Measurements from ENCODE around the gene APOBEC3A. TPM values are rescaled to one million over a fixed set of nuclear protein-coding genes. Genes with fewer than 3 reads are reported as not detected.

APOBEC3A gene
- total and polyA plus RNA-seq, 2 of the 13 experiments (the other 11 are each of a cell fraction or from before 2014, with no cell fraction given), result not detected

DNA sequence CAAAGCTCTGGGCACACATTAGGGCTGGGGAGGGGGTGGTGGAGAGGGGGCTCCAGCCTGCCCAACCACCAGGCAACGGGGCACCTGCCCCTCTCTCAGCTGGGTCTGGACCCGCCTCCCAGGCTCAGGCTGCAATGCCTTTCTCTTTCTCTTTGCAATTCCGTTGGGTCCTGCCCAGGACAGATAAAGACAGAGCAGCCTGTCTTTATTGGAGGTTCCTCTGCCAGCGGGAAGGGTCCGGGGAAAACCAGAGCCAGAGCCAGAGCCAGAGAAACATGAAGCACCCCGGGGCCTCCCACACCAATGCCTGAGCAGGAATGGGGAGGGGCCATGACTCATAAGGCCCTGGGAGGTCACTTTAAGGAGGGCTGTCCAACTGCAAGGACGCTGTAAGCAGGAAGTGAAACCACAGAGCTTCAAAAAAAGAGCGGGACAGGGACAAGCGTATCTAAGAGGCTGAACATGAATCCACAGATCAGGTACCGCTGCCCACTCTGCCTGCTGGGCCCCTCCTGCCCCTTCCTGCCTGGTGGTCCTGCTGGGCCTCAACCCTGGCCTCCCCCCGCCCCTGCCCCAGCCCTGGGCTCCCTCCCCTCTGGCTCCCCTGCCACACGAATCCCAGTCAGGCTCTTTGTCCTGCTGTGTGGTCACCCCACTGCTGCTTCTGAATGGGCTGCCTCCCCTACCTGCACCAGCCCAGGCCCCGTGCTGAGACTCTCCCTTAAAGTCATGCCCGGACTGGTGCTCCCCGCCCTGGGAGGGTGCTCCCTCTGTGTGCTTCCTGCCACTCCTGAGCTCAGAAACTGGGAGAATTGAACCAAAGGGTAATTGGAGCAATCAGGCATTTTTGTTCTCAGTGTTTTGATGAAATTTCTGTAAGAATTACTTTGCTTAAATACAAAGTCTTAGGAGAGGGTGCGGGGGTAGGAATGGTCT lies 24.9 kb downstream of the APOBEC3A start, which contains the start of gene APOBEC3B (continued):
- TF ChIP-seq JARID2 (CRISPR knock-in tag; IDR thresholded peaks at IDR 0.05; ENCODE audit: insufficient replicate concordance) (no peak), SMAD1 (CRISPR knock-in tag; IDR thresholded peaks at IDR 0.05; ENCODE audit: borderline replicate concordance, low read depth) (0 out of 2 replicates have a peak, but pooled peaks have one; percentile 62), ZNF629 (CRISPR knock-in tag; conservative IDR thresholded peaks at IDR 0.05) (no peak), MYC (CRISPR knock-in tag; IDR thresholded peaks at IDR 0.05; ENCODE audit: borderline replicate concordance) (no peak), CHCHD3 (CRISPR knock-in tag; IDR thresholded peaks at IDR 0.05) (no peak), MTF2 (CRISPR knock-in tag; IDR thresholded peaks at IDR 0.05; ENCODE audit: borderline replicate concordance) (0 out of 2 replicates have a peak, but pooled peaks have one; percentile 40), ATF7-NPFF (CRISPR knock-in tag; IDR thresholded peaks at IDR 0.05; ENCODE audit: low read depth) (0 out of 2 replicates have a peak, but pooled peaks have one; percentile 32), TOE1 (CRISPR knock-in tag; IDR thresholded peaks at IDR 0.05) (no peak), PCBP1 (IDR thresholded peaks at IDR 0.05; ENCODE audit: borderline replicate concordance, low read depth, low read length) (no peak), ZNF20 (CRISPR knock-in tag; IDR thresholded peaks at IDR 0.05) (no peak), PCBP2 (optimal IDR thresholded peaks at IDR 0.05; ENCODE audit: low read depth, low read length, poor library complexity, severe bottlenecking) (no peak), KDM6A (CRISPR knock-in tag; IDR thresholded peaks at IDR 0.05; ENCODE audit: low read depth) (no peak), ZNF556 (CRISPR knock-in tag; IDR thresholded peaks at IDR 0.05; ENCODE audit: borderline replicate concordance) (peak; percentile 51; the same call in 1 of the 2 replicates), SMARCC2 (IDR thresholded peaks at IDR 0.05) (no peak), GATAD1 (CRISPR knock-in tag; IDR thresholded peaks at IDR 0.05) (peak; percentile 54; the same call in 1 of the 2 replicates)
- TF ChIP-seq, protein P1, sequence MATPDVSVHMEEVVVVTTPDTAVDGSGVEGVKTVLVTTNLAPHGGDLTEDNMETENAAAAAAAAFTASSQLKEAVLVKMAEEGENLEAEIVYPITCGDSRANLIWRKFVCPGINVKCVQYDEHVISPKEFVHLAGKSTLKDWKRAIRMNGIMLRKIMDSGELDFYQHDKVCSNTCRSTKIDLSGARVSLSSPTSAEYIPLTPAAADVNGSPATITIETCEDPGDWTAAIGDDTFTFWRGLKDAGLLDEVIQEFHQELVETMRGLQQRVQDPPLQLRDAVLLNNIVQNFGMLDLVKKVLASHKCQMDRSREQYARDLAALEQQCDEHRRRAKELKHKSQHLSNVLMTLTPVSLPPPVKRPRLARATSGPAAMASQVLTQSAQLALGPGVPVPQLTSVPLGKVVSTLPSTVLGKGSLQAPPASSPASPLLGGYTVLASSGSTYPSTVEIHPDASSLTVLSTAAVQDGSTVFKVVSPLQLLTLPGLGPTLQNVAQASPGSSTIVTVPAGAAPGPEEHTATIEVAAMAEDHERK (CRISPR knock-in tag; IDR thresholded peaks at IDR 0.05; ENCODE audit: low read depth), result no peak
- TF ChIP-seq, protein P2, sequence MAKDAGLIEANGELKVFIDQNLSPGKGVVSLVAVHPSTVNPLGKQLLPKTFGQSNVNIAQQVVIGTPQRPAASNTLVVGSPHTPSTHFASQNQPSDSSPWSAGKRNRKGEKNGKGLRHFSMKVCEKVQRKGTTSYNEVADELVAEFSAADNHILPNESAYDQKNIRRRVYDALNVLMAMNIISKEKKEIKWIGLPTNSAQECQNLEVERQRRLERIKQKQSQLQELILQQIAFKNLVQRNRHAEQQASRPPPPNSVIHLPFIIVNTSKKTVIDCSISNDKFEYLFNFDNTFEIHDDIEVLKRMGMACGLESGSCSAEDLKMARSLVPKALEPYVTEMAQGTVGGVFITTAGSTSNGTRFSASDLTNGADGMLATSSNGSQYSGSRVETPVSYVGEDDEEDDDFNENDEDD (CRISPR knock-in tag; IDR thresholded peaks at IDR 0.05; ENCODE audit: borderline replicate concordance), result peak; percentile 91; the same call in 1 of the 2 replicates
- TF ChIP-seq, protein P3, sequence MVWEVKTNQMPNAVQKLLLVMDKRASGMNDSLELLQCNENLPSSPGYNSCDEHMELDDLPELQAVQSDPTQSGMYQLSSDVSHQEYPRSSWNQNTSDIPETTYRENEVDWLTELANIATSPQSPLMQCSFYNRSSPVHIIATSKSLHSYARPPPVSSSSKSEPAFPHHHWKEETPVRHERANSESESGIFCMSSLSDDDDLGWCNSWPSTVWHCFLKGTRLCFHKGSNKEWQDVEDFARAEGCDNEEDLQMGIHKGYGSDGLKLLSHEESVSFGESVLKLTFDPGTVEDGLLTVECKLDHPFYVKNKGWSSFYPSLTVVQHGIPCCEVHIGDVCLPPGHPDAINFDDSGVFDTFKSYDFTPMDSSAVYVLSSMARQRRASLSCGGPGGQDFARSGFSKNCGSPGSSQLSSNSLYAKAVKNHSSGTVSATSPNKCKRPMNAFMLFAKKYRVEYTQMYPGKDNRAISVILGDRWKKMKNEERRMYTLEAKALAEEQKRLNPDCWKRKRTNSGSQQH (CRISPR knock-in tag; IDR thresholded peaks at IDR 0.05; ENCODE audit: low read depth), result no peak
- TF ChIP-seq, protein P4, sequence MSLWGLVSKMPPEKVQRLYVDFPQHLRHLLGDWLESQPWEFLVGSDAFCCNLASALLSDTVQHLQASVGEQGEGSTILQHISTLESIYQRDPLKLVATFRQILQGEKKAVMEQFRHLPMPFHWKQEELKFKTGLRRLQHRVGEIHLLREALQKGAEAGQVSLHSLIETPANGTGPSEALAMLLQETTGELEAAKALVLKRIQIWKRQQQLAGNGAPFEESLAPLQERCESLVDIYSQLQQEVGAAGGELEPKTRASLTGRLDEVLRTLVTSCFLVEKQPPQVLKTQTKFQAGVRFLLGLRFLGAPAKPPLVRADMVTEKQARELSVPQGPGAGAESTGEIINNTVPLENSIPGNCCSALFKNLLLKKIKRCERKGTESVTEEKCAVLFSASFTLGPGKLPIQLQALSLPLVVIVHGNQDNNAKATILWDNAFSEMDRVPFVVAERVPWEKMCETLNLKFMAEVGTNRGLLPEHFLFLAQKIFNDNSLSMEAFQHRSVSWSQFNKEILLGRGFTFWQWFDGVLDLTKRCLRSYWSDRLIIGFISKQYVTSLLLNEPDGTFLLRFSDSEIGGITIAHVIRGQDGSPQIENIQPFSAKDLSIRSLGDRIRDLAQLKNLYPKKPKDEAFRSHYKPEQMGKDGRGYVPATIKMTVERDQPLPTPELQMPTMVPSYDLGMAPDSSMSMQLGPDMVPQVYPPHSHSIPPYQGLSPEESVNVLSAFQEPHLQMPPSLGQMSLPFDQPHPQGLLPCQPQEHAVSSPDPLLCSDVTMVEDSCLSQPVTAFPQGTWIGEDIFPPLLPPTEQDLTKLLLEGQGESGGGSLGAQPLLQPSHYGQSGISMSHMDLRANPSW (CRISPR knock-in tag; IDR thresholded peaks at IDR 0.05; ENCODE audit: borderline replicate concordance), result no peak
